IMR-90 (cell line): ENCODE results near the gene HASPIN. TPM values are rescaled to one million over a fixed set of nuclear protein-coding genes. Genes with fewer than 3 reads are reported as not detected.

Experiments used
- ATAC-seq: fragments of 200-7000 bp; cut with Tn5 transposase; 2 replicates; pipeline ENCODE4 v1.9.1; 2020; ENCODE audit warnings: low read depth, mild to moderate bottlenecking, moderate library complexity
- BruUV-seq: library from RNA; stranded (reverse); fragments of 400-500 nt; replicated peaks from 2 replicates; lab custom pipeline; 2021; lab: Mats Ljungman, UMichigan
- CTCF ChIA-PET: fragments of 300-600 bp; formaldehyde crosslinking; extraction: SDS; loops from one replicate; lab custom pipeline; 2021; ENCODE audit warnings: antibody characterized with exemption; lab: Yijun Ruan, JAX
- POLR2A ChIA-PET: fragments of 300-600 bp; sonication (Branson Sonifier 250); formaldehyde crosslinking; loops from one replicate; lab custom pipeline; 2022; ENCODE audit warnings: antibody characterized with exemption; ENCODE audit not compliant: unreplicated experiment; lab: Charles Lee
- DNase-seq: peaks from one replicate; pipeline ENCODE4 v3.0.0; 2013
- H2AFZ ChIP-seq: replicated peaks from 2 replicates; pipeline ENCODE3; 2013; ENCODE audit warnings: low read length, mild to moderate bottlenecking; ENCODE audit not compliant: poor library complexity
- H2AK5ac ChIP-seq: 2 replicates; pipeline ENCODE4 v1.6.1; 2013; ENCODE audit warnings: low read depth, low read length, inconsistent platforms
- H2AK9ac ChIP-seq: replicated peaks from 2 replicates; pipeline ENCODE3; 2013; ENCODE audit warnings: mild to moderate bottlenecking, low read depth, low read length, moderate library complexity; ENCODE audit not compliant: poor library complexity
- H2BK120ac ChIP-seq: 2 replicates; pipeline ENCODE4 v1.6.1; 2013; ENCODE audit warnings: low read depth, low read length, inconsistent platforms
- H2BK15ac ChIP-seq: 3 replicates; pipeline ENCODE4 v1.6.1; 2013; ENCODE audit warnings: low read depth, low read length, inconsistent platforms
- H2BK20ac ChIP-seq: 2 replicates; pipeline ENCODE4 v1.6.1; 2013; ENCODE audit warnings: low read depth, mild to moderate bottlenecking, inconsistent platforms, low read length, moderate library complexity
- H2BK5ac ChIP-seq: 2 replicates; pipeline ENCODE4 v1.6.1; 2013; ENCODE audit warnings: mild to moderate bottlenecking, low read depth, low read length, inconsistent platforms; ENCODE audit not compliant: poor library complexity, severe bottlenecking
- H3K14ac ChIP-seq: replicated peaks from 2 replicates; pipeline ENCODE4 v1.6.1; 2013; ENCODE audit warnings: low read depth, low read length, inconsistent platforms
- H3K18ac ChIP-seq: 2 replicates; pipeline ENCODE4 v1.6.1; 2013; ENCODE audit warnings: low read depth, low read length, control low read depth
- H3K23ac ChIP-seq: 2 replicates; pipeline ENCODE4 v1.6.1; 2013; ENCODE audit warnings: low read depth, low read length, inconsistent platforms
- H3K27ac ChIP-seq: 2 replicates; pipeline ENCODE4 v1.5.1; 2013; ENCODE audit warnings: mild to moderate bottlenecking, control low read depth, low read length; ENCODE audit not compliant: insufficient read depth
- H3K27me3 ChIP-seq: 2 replicates; pipeline ENCODE4 v1.6.1; 2013; ENCODE audit warnings: low read length; ENCODE audit not compliant: control insufficient read depth, insufficient read depth
- H3K36me3 ChIP-seq: 2 replicates; pipeline ENCODE4 v1.6.1; 2013; ENCODE audit warnings: low read length, mixed read lengths; ENCODE audit not compliant: control insufficient read depth, insufficient read depth
- H3K4ac ChIP-seq: 2 replicates; pipeline ENCODE4 v1.6.1; 2013; ENCODE audit warnings: low read depth, low read length, inconsistent platforms
- H3K4me1 ChIP-seq: 2 replicates; pipeline ENCODE4 v1.6.1; 2013; ENCODE audit warnings: low read length, mixed read lengths; ENCODE audit not compliant: control insufficient read depth, insufficient read depth
- H3K4me2 ChIP-seq: 2 replicates; pipeline ENCODE4 v1.6.1; 2013; ENCODE audit warnings: low read depth, mild to moderate bottlenecking, control low read depth, low read length, moderate library complexity
- H3K4me3 ChIP-seq: 2 replicates; pipeline ENCODE4 v1.5.1; 2013; ENCODE audit warnings: low read depth, mild to moderate bottlenecking, control low read depth, low read length, moderate library complexity; ENCODE audit not compliant: insufficient read depth
- H3K56ac ChIP-seq: 2 replicates; pipeline ENCODE4 v1.6.1; 2013; ENCODE audit warnings: low read length, inconsistent platforms; ENCODE audit not compliant: insufficient read depth; ENCODE audit errors: extremely low read depth
- H3K79me1 ChIP-seq, 2 experiments: 2 replicates each; pipeline ENCODE4 v1.6.1; 2013; ENCODE audit warnings: low read length in 2 of 2, inconsistent platforms in 1 of 2, low read depth in 1 of 2
- H3K9ac ChIP-seq: 2 replicates; pipeline ENCODE4 v1.6.1; 2013; ENCODE audit warnings: low read depth, low read length, control low read depth
- H3K9me1 ChIP-seq: 2 replicates; pipeline ENCODE4 v1.6.1; 2013; ENCODE audit warnings: low read length, inconsistent platforms; ENCODE audit not compliant: insufficient read depth
- H3K9me3 ChIP-seq: 2 replicates; pipeline ENCODE4 v1.6.1; 2013; ENCODE audit warnings: low read length; ENCODE audit not compliant: control insufficient read depth, insufficient read depth
- H4K20me1 ChIP-seq: 2 replicates; pipeline ENCODE4 v1.6.1; 2013; ENCODE audit warnings: low read length, inconsistent platforms; ENCODE audit not compliant: insufficient read depth
- H4K5ac ChIP-seq: 2 replicates; pipeline ENCODE4 v1.6.1; 2013; ENCODE audit warnings: mild to moderate bottlenecking, low read depth, low read length, control low read depth
- H4K8ac ChIP-seq, 2 experiments: 2 replicates each; pipeline ENCODE4 v1.6.1; 2013; ENCODE audit warnings: low read depth in 2 of 2, low read length in 2 of 2, control low read depth in 1 of 2, inconsistent platforms in 1 of 2
- H4K91ac ChIP-seq: 2 replicates; pipeline ENCODE4 v1.6.1; 2013; ENCODE audit warnings: low read depth, low read length, inconsistent platforms; ENCODE audit not compliant: insufficient read depth
- BHLHE40 ChIP-seq: fragments of 150-350 bp; IDR thresholded peaks from 2 replicates; pipeline ENCODE4 v1.6.1; 2016; ENCODE audit warnings: mild to moderate bottlenecking, low read depth, low read length
- CEBPB ChIP-seq: IDR thresholded peaks from 2 replicates; pipeline ENCODE4 v1.6.1; 2012; ENCODE audit warnings: low read depth, low read length, improper control_type of control experiment
- CHD1 ChIP-seq: IDR thresholded peaks from 2 replicates; pipeline ENCODE4 v1.6.1; 2012; ENCODE audit warnings: low read depth, low read length, improper control_type of control experiment
- CTCF ChIP-seq: conservative IDR thresholded peaks from 2 replicates; pipeline ENCODE4 v1.5.1; 2012; ENCODE audit warnings: mild to moderate bottlenecking, low read depth, low read length, improper control_type of control experiment
- ELK1 ChIP-seq: fragments of 150-350 bp; IDR thresholded peaks from 2 replicates; pipeline ENCODE4 v1.6.1; 2016; ENCODE audit warnings: low read depth, mild to moderate bottlenecking, low read length, moderate library complexity, borderline replicate concordance
- FOS ChIP-seq: fragments of 150-350 bp; IDR thresholded peaks from 2 replicates; pipeline ENCODE4 v1.6.1; 2016; ENCODE audit warnings: low read depth, low read length
- MAFK ChIP-seq: IDR thresholded peaks from 2 replicates; pipeline ENCODE4 v1.6.1; 2012; ENCODE audit warnings: low read depth, low read length, improper control_type of control experiment
- MAZ ChIP-seq: IDR thresholded peaks from 2 replicates; pipeline ENCODE4 v1.6.1; 2012; ENCODE audit warnings: low read depth, mild to moderate bottlenecking, low read length, improper control_type of control experiment, moderate library complexity, borderline replicate concordance
- MXI1 ChIP-seq: IDR thresholded peaks from 2 replicates; pipeline ENCODE4 v1.6.1; 2012; ENCODE audit warnings: low read depth, mild to moderate bottlenecking, low read length, moderate library complexity, borderline replicate concordance
- POLR2A ChIP-seq: IDR thresholded peaks from 2 replicates; pipeline ENCODE4 v1.6.1; 2012; ENCODE audit warnings: mild to moderate bottlenecking, low read depth, low read length
- RAD21 ChIP-seq: IDR thresholded peaks from 2 replicates; pipeline ENCODE4 v1.6.1; 2012; ENCODE audit warnings: low read length, improper control_type of control experiment
- RFX5 ChIP-seq: IDR thresholded peaks from 2 replicates; pipeline ENCODE4 v1.8.0; 2012; ENCODE audit warnings: low read depth, mild to moderate bottlenecking, low read length, moderate library complexity
- SMC3 ChIP-seq: fragments of 150-350 bp; IDR thresholded peaks from 2 replicates; pipeline ENCODE4 v1.6.1; 2016; ENCODE audit warnings: low read depth, mild to moderate bottlenecking, antibody characterized with exemption, low read length, moderate library complexity
- USF2 ChIP-seq: fragments of 150-350 bp; IDR thresholded peaks from 2 replicates; pipeline ENCODE4 v1.6.1; 2017; ENCODE audit warnings: mild to moderate bottlenecking, antibody characterized with exemption, low read length, low read depth
- WGBS, 2 experiments: methylation state at CpG; one replicate each; pipeline versions ENCODE4 v1.1.5 to v1.1.7; 2013; ENCODE audit warnings: missing lambda C conversion rate in 2 of 2; ENCODE audit not compliant: insufficient read length in 1 of 2; ENCODE audit errors: extremely low coverage in 2 of 2; 5-methylcytosine and 5-hydroxymethylcytosine counted together
- dilution Hi-C: fragments of 300-500 bp; cut with HindIII; formaldehyde crosslinking; loops from one replicate; pipeline ENCODE4 v1.14.3; 2018; ENCODE audit warnings: low sequenced_read_pairs; ENCODE audit not compliant: unreplicated experiment
- in situ Hi-C: fragments of 300-500 bp; cut with MboI; formaldehyde crosslinking; loops from 3 replicates; pipeline ENCODE4 v1.14.3; 2019; ENCODE audit warnings: low sequenced_read_pairs, inconsistent platforms, mixed read lengths
- intact Hi-C: fragments of 100-400 bp; cut with micrococcal nuclease; formaldehyde crosslinking; loops from 2 replicates; pipeline ENCODE4 v1.10.0; 2022
- polyA plus RNA-seq, 3 experiments: library from polyadenylated mRNA; depleted of rRNA; stranded (reverse); fragments of >200 nt; gene quantifications; 2 replicates each; pipeline ENCODE4 v1.2.3, GENCODE V29; 2012; ENCODE audit warnings: low replicate concordance in 1 of 3
- total RNA-seq: library from RNA; depleted of rRNA; stranded (reverse); fragments of >200 nt; gene quantifications from 2 replicates; pipeline ENCODE4 v1.2.3, GENCODE V29; 2012

The HASPIN gene
- total and polyA plus RNA-seq, 2 of the 4 experiments (the other 2 are of a cell fraction) = 2.2 to 4.3 TPM

- H2AFZ ChIP-seq = peak within 1 kb of the TSS; percentile 94
- H3K18ac ChIP-seq = no peak within 1 kb of the TSS
- H3K9me1 ChIP-seq = no peaks in the 10 kb centered on the region
- no peak within 1 kb of the TSS; the same call in 1 of the 2 replicates for H2AK5ac ChIP-seq
- H3K23ac ChIP-seq = peak within 1 kb of the TSS; percentile 38; the same call in 1 of the 2 replicates
- ATAC-seq (peak; percentile 82), DNase-seq (no peak)
- no peaks in the 10 kb centered on the region for H3K79me1 ChIP-seq
- peaks cover 4% of the 10 kb centered on the region; the same call in 1 of the 2 replicates for H3K4me1 ChIP-seq
- peaks cover 12% of the 10 kb centered on the region for H3K9me3 ChIP-seq
- dilution Hi-C loops = no loop called here
- ChIA-PET POLR2A (no interaction called here), CTCF (interaction anchor here (1.0 to 1.1 kb wide), 2 partner anchors 13 to 37 kb away, joined by 3 read pairs; no protein-coding TSS in a partner anchor)
- no peak within 1 kb of the TSS for H2BK5ac ChIP-seq
- no TSS peak for BruUV-seq
- no peak within 1 kb of the TSS for H3K56ac ChIP-seq
- H2BK20ac ChIP-seq = no peak within 1 kb of the TSS
- H2BK120ac ChIP-seq = no peak within 1 kb of the TSS
- H4K5ac ChIP-seq = no peak within 1 kb of the TSS
- peak within 1 kb of the TSS; percentile 76 for H2AK9ac ChIP-seq
- H3K4ac ChIP-seq = no peak within 1 kb of the TSS; the same call in 1 of the 2 replicates
- in situ Hi-C loops = no loop called here
- peak within 1 kb of the TSS; percentile 79 for H3K4me3 ChIP-seq
- H4K91ac ChIP-seq = no peak within 1 kb of the TSS
- H3K14ac ChIP-seq = no peak within 1 kb of the TSS; the same call in 1 of the 2 replicates
- H3K27ac ChIP-seq = no peak within 1 kb of the TSS; the same call in 1 of the 2 replicates
- H2BK15ac ChIP-seq = no peak within 1 kb of the TSS
- intact Hi-C loops = loop anchor here (1.0 kb wide), 1 partner anchor 38 kb away; no protein-coding TSS in a partner anchor
- H4K20me1 ChIP-seq = no peaks in the 10 kb centered on the region
- 1% methylated on average over 22 of the region's 65 CpGs; no CpG with 5 or more reads in 1 of the 2 experiments for WGBS, 2 experiments
- H3K9ac ChIP-seq = peak within 1 kb of the TSS; percentile 62; the same call in 1 of the 2 replicates
- H3K36me3 ChIP-seq = no peaks in the 10 kb centered on the region
- peak within 1 kb of the TSS; percentile 99 for H3K4me2 ChIP-seq
- H3K27me3 ChIP-seq = peaks cover 17% of the 10 kb centered on the region
- peak within 1 kb of the TSS in 1 of 2 experiments; percentile 32; a peak in 2 of 4 replicates for H4K8ac ChIP-seq
- no peak for TF ChIP-seq RFX5
- TF ChIP-seq ELK1 = no peak
- TF ChIP-seq CTCF = no peak
- TF ChIP-seq POLR2A = no peak
- TF ChIP-seq CEBPB = no peak
- no peak for TF ChIP-seq FOS
- TF ChIP-seq SMC3 = no peak
- TF ChIP-seq RAD21 = no peak
- TF ChIP-seq CHD1 = no peak
- no peak for TF ChIP-seq BHLHE40
- no peak; the same call in 1 of the 2 replicates for TF ChIP-seq MAZ
- no peak for TF ChIP-seq MAFK
- peak; percentile 27; the same call in 1 of the 2 replicates for TF ChIP-seq USF2
- TF ChIP-seq MXI1 = peak; percentile 85
Observed at GRCh38 chr17:3695723-3696411, 27.8 kb upstream of the HASPIN start, which contains the start of gene P2RX5. Gene P2RX5 (minus strand): TSS chr17:3696155. CDS start chr17:3696005, 150 bp downstream.
